Activated T-cell treated with anti-CD3 and anti-CD28 coated beads, Interleukin-2, amount 50 U/mL, for 24 hours (primary cell): ENCODE measurements around the gene IFNA14.

ENCODE experiments used
- DNase-seq: peaks from one replicate; pipeline ENCODE4 v3.0.0-alpha.2; 2020
- H3K27ac Mint-ChIP-seq: 2 replicates; pipeline ENCODE4 v1.8.0; 2020; ENCODE audit warnings: mild to moderate bottlenecking, mixed read lengths
- H3K27me3 Mint-ChIP-seq: 2 replicates; pipeline ENCODE4 v1.8.0; 2020; ENCODE audit warnings: mixed read lengths
- H3K36me3 Mint-ChIP-seq: 2 replicates; pipeline ENCODE4 v1.8.0; 2020; ENCODE audit warnings: low read depth, mixed read lengths
- H3K4me1 Mint-ChIP-seq: 2 replicates; pipeline ENCODE4 v1.8.0; 2020; ENCODE audit warnings: low read depth, mixed read lengths
- H3K4me3 Mint-ChIP-seq: 2 replicates; pipeline ENCODE4 v1.8.0; 2020; ENCODE audit warnings: mild to moderate bottlenecking, moderate library complexity, mixed read lengths
- H3K9me3 Mint-ChIP-seq: 2 replicates; pipeline ENCODE4 v1.8.0; 2020; ENCODE audit warnings: mixed read lengths

Gene IFNA14

DNA sequence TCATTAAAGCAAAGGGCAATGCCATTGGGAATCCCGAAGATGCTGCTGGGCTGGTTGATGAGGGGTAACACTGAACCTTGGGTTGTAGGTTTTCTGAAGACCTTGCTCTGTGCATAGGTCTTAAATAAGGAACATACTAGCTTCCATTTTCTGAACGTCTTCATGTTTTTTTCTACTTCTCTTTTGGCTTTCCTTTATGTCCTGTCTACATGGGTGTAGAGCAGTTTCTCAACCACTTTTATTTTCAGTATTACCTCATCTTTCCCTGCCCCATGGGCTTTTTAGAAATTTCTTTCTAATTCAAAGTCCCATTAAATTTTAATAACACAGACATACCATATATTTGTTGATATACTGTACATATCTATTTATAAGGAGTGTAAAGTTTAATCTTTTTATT is at the start of gene IFNA14:
Gene IFNA14, minus strand, starts transcription at position 95 of the 400 bp plus-strand sequence. Its CDS starts 70 bp downstream, at position 25.
- Mint-ChIP-seq H3K27me3 (peaks cover 7% of the 10 kb centered on the region), H3K4me3 (no peak within 1 kb of the TSS), H3K27ac (no peak within 1 kb of the TSS), H3K4me1 (peaks cover 13% of the 10 kb centered on the region), H3K36me3 (no peaks in the 10 kb centered on the region), H3K9me3 (no peaks in the 10 kb centered on the region)
- no peak for DNase-seq

DNA sequence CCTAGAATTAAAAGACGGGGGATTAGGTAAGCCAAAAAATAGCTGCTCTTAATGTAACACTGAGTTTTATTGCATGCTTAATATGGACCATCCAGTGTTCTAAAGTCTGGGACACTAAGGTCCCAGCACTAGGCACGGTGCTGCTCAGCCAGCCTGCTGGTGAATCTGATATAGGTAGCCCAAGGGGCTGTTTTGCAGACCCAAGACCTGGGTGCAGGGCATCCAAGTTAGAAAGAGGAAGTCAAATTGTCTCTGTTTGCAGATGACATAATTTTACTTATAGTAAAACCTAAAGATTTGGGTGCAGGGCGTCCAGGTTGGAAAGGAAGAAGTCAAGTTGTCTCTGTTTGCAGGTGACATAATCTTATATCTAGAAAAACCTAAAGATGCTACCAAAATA is 47.5 kb upstream of the IFNA14 start:
- Mint-ChIP-seq H3K4me3 (no peak overlapping the region), H3K27me3 (peaks cover 39% of the 10 kb centered on the region), H3K27ac (no peak overlapping the region), H3K36me3 (no peaks in the 10 kb centered on the region), H3K9me3 (no peaks in the 10 kb centered on the region), H3K4me1 (no peaks in the 10 kb centered on the region)
- DNase-seq: no peak

DNA sequence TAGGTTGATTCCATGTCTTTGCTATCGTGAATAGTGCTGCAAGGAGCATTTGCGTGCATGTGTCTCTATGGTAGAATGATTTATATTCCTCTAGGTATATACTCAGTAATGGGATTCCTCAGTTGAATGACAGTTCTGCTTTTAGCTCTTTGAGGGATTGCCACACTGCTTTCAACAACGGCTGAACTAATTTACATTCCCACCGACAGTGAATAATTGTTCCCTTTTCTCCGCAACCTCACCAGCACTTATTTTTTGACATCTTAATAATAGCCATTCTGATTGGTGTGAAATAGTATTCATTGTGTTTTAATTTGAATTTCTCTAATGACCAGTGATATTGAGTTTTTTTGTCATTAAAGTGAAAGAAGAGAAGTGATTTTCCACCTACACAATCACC is 46.9 kb upstream of the IFNA14 start:
- H3K36me3 Mint-ChIP-seq: no peaks in the 10 kb centered on the region
- no peak overlapping the region for H3K27ac Mint-ChIP-seq
- no peaks in the 10 kb centered on the region for H3K4me1 Mint-ChIP-seq
- no peak overlapping the region for H3K4me3 Mint-ChIP-seq
- no peak for DNase-seq
- H3K9me3 Mint-ChIP-seq: no peaks in the 10 kb centered on the region
- peaks cover 39% of the 10 kb centered on the region for H3K27me3 Mint-ChIP-seq

DNA sequence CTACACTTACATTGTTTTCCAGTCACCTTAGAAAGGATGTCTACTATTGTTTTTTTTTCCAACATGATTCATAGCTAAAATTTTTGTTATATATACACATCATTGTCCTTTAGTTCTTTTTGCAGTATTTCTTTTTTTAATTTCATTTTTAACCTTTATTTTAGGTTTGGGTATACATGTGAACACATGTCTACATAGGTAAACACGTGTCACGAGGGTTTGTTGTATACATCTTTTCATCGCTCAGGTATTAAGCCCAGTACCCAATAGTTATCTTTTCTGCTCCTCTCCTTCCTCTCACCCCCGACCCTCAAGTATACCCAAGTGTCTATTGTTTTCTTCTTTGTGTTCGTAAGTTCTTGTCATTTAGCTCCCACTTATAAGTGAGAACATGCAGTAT is 46.3 kb upstream of the IFNA14 start:
- Mint-ChIP-seq H3K4me1 (no peaks in the 10 kb centered on the region), H3K36me3 (no peaks in the 10 kb centered on the region), H3K27me3 (peaks cover 41% of the 10 kb centered on the region), H3K27ac (no peak overlapping the region), H3K9me3 (no peaks in the 10 kb centered on the region), H3K4me3 (no peak overlapping the region)
- no peak for DNase-seq

DNA sequence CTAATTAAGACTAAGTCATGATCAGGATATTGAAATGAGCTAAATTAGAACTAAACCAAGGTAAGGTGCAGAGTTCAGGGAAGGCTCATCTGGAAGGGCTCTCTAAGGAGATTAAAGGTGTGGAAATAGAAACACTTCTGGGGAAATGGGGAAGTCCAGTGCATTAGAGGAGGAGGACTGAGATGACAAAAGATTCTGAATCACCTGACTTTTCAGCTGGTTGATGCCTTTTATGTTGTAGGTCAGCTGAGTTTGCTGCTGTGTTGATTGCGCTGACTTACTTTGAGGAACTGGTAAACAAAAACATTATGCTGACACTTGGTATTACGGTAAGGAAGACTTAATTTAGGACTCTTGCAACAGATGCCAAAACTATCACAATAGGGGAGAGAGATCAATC is 41.5 kb upstream of the IFNA14 start:
- Mint-ChIP-seq H3K9me3 (no peaks in the 10 kb centered on the region), H3K27ac (no peak overlapping the region), H3K4me1 (no peaks in the 10 kb centered on the region), H3K36me3 (no peaks in the 10 kb centered on the region), H3K4me3 (no peak overlapping the region), H3K27me3 (peaks cover 29% of the 10 kb centered on the region)
- DNase-seq: no peak

DNA sequence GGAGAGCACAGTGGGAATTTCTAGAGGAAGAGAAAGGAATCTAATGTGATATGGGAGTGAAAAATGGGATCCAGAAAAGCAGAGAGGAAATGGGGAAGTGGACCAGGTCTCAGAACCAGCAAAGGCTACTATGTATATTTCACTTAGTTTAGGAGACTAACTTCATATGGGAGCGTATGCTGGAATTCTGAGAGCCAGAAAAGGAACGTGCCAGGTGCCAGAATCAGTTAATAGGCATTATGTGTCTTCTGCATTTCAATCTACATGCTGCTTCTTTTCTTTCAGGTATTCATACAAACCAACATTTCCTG is 28.5 kb upstream of the IFNA14 start:
- Mint-ChIP-seq H3K27ac (no peak overlapping the region), H3K4me3 (no peak overlapping the region), H3K9me3 (peaks cover 4% of the 10 kb centered on the region), H3K4me1 (peaks cover 2% of the 10 kb centered on the region), H3K36me3 (no peaks in the 10 kb centered on the region), H3K27me3 (peaks cover 28% of the 10 kb centered on the region)
- no peak for DNase-seq

DNA sequence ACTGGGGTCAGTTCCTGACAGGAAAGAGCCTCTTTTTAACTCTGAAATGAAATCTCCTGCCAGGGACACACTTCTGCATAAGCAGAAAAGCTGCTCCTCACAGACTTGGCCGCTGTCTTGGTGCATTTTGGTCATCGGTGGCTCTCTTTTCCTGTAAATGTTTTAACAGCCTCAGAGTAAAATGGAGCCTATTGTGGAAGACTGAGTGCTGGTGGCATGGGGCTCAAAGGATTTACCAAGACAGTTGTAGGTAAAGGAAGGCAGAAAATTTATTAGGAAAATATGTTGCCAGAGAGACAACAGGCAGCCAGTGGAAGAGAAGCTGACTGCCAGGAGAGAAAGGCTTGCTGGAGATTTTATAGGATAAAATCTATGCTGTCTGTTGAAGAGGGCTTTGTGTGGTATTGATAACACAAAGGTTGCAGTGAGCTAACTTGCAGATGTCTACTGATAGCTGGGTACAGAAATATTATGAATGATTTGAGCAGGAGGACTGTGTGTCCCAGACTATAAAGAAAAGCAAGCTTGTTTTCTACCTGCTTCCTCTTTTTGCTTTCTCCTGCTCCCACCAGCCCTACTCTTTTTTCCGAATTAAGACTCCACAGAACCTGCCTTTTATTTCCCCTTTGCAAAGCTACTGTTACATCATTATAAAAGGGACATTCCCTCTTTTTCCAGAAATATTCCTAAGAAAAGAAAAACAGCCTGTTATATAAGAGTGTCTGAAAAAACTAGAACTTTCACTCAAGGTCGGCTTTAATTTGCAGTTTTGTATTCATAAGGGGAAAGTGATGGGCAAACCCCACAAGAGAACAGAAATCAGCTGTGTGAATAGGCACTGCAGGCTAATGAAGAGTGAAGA is 27.9 kb upstream of the IFNA14 start:
- Mint-ChIP-seq H3K27me3 (peaks cover 26% of the 10 kb centered on the region), H3K36me3 (no peaks in the 10 kb centered on the region), H3K4me1 (peaks cover 2% of the 10 kb centered on the region), H3K4me3 (no peak overlapping the region), H3K27ac (no peak overlapping the region), H3K9me3 (peaks cover 4% of the 10 kb centered on the region)
- no peak for DNase-seq

DNA sequence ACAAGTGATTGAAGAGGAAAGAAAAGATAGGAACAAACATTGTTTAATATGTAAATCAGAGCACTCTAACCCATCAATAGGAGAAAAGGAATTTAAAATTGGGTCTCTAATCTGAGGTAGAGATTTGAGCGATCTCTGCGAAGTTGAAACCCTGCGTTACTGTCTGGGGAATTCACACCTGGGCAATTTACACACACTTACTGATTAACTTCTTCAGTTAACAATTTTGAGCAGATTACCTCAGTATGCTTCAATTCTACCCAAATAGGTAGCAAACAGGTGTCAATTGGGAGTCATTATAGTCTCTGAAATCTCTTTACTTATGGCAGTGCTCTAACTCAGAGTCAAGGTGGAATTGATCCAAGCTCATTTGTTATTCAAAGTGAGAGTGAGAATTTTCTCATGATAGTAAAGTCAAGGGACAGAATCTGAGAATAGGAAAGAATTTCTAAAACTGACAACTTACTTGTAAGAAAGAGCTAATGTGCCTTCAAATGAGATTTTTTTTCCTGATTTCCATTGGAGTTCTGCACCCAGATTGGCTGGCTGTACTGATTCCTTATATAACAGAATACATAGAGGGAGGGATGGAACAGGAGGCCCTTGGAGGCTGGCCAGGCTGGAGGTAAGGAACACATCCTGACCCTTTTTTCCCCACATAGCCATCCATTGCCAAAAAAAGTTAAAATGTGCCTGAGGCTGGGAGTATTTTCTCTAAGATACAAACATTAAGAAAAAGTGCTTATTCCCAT is 27.1 kb upstream of the IFNA14 start:
- DNase-seq: no peak
- Mint-ChIP-seq H3K27ac (no peak overlapping the region), H3K4me3 (no peak overlapping the region), H3K36me3 (no peaks in the 10 kb centered on the region), H3K27me3 (peaks cover 21% of the 10 kb centered on the region), H3K9me3 (peaks cover 4% of the 10 kb centered on the region), H3K4me1 (peaks cover 2% of the 10 kb centered on the region)

DNA sequence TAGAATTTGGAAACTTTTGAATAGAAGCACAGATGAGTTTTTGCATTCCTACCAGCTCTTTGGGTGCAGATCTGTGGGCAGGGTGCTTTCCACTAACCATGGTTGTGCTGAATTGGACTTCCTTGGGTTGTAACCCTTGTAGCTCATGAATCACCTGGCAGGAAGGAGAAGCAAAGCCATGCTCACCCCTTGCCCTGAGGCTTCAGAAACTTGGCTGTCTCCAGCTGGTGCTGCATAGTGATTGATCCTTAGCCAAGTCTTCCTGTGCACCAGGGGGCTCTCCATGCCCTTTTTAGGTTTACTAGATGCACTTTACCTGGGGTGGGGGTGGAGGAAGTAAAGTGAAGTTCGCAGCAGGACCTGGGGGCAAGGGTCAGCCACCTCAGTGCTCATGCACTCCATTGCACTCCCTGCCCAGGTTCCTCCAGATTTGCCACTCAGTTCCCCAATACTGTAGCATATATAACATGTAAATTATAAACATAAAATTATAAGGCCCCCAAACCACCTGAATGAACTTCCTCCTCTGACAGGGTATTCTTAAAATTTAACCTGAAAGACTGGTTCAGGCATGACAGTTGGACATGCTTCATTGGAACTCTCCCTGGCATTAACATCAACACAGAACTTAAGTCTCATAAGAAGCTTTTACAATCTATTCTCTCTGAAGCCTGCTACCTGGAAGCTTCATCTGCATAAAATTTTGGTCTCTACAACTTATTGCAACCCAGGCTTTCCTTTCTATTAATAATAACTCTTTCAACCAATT is 25.8 kb upstream of the IFNA14 start:
- DNase-seq: no peak
- Mint-ChIP-seq H3K9me3 (peaks cover 2% of the 10 kb centered on the region), H3K4me3 (no peak overlapping the region), H3K36me3 (no peaks in the 10 kb centered on the region), H3K4me1 (peaks cover 2% of the 10 kb centered on the region), H3K27ac (no peak overlapping the region), H3K27me3 (peaks cover 14% of the 10 kb centered on the region)

DNA sequence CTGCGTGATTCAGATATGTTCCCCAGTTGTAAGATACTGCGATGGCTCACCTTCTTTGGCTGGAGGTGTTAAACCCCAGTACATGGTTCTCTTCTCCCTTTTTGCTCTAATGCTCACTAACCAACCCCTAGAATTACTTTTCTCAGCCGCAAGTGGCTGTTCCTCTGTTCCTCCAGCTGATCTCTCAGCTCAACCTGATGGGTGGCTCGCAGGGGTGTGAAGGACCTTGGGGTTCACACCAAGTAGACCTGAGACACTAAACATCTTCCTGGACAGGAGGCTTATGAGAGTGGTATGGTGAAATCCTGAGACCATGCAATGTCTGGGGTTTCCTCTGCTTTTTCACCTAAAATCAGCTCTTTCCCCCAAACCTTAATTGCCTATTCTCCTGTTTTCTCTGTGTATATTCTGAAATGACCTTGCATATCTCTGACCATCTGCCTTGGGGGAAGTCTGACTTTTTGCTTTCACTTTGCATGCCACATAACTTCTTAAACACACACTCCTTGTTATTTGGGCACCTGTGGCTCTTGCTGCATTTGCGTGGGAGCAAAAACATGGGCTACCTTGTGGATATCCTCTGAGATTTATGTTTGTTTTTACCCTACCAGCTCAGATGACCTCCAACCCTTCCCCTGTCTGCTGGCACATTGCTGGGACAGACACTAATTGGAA is 15.9 kb upstream of the IFNA14 start:
- Mint-ChIP-seq H3K4me1 (peaks cover 4% of the 10 kb centered on the region), H3K27me3 (peaks cover 5% of the 10 kb centered on the region), H3K27ac (no peak overlapping the region), H3K9me3 (no peaks in the 10 kb centered on the region), H3K4me3 (no peak overlapping the region), H3K36me3 (no peaks in the 10 kb centered on the region)
- no peak for DNase-seq

DNA sequence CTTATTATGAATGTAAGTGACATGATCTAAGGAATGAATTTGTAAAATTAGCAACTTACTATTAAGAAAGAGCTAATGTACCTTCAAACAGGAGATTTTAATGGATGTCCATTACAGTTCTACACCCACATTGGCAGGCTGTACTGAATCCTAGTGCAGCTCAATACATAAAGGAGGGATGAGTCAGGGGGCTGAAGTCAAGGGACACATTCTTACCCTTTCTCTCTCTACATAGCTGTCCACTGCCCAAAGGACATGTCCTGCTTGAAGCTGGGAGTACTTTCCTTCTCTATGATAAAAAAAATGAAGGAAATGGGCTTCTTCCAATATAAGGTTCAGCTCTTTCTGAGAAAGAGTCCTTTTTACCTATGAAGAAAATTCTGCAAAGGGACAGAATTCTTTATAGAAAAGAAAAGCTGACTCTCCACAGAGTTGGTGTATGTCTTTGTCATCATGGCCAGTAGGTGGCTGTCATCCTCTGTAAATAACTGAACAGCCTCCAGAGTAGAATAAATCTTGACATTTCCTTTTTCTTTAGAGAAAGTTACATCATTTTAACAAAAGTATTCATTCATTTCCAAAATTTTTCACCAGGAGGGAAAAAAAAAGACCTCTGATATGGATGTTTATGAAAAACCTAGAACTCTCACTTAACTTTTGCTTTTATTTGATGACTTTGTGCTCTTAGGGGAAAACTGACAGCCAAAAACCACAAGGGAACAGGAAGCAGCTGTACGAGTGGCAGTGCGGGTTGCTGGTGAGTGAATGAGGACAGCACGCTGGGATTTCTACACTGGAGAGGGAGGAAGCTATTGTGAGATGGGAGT is 13.1 kb upstream of the IFNA14 start:
- H3K27ac Mint-ChIP-seq: no peak overlapping the region
- no peak overlapping the region for H3K4me3 Mint-ChIP-seq
- no peaks in the 10 kb centered on the region for H3K36me3 Mint-ChIP-seq
- DNase-seq: no peak
- no peaks in the 10 kb centered on the region for H3K9me3 Mint-ChIP-seq
- H3K27me3 Mint-ChIP-seq: peaks cover 8% of the 10 kb centered on the region
- H3K4me1 Mint-ChIP-seq: peaks cover 4% of the 10 kb centered on the region

DNA sequence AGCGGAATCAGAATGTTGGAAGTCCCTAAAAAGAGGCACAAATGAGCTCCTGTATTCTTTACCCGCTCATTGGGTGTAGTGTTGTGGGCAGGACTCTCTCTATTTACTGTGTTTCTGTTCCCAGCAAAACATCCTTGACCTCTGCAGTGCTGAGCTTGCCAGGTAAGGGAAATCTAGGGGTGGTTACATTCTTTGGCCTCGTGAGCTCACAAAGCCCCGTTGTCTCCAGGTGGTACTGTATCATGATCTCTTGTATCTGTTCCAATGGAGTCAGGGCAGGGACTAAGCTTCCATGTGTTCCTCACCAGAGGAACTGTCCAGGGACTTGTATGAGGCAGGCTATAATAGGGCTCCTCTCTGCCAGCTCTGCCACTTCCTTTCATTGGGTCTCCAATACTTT is 11.8 kb upstream of the IFNA14 start:
- Mint-ChIP-seq H3K36me3 (no peaks in the 10 kb centered on the region), H3K27me3 (peaks cover 8% of the 10 kb centered on the region), H3K27ac (no peak overlapping the region), H3K9me3 (no peaks in the 10 kb centered on the region), H3K4me1 (peaks cover 4% of the 10 kb centered on the region), H3K4me3 (no peak overlapping the region)
- no peak for DNase-seq

DNA sequence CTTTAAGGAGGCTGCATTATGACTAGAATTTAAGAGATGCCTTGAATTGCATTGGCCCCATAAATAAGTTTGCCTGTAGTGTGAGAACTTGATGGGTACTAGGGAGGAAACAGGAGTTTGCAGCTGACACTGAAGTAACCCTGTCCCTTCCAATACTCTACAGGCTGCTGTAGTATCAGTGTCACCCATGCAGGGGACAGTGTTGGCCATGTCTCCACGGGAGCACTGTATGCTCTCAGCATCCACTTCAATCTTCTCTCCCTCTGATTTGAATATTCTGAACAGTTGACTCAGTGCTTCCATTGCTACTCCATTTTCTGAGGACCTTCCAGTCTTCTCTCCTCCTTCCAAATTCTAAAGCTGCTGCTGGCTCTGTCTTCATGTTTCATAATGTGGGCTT is 11.4 kb upstream of the IFNA14 start:
- no peak overlapping the region for H3K27ac Mint-ChIP-seq
- peaks cover 8% of the 10 kb centered on the region for H3K27me3 Mint-ChIP-seq
- no peaks in the 10 kb centered on the region for H3K36me3 Mint-ChIP-seq
- H3K4me3 Mint-ChIP-seq: no peak overlapping the region
- DNase-seq: no peak
- peaks cover 4% of the 10 kb centered on the region for H3K4me1 Mint-ChIP-seq
- H3K9me3 Mint-ChIP-seq: no peaks in the 10 kb centered on the region

DNA sequence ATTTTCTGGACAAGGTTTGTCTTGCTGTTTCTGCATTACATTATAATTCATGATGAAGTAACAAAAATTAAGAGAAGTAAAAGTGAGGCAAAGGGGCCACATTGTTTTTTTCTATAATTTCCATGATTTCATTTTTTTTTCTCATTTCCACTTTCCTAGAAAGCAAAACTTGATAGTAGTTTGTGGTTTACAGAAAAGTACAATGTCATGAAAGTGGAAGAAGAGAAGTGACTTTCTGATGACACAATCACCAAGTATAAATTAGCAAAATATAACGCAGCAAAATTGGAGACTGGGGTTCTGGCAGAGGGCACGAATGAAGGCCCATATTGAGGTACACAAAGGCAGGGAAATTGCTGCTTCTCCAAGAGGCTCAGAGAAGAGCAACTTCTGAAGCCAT is 5.0 kb upstream of the IFNA14 start:
- H3K27me3 Mint-ChIP-seq: peaks cover 13% of the 10 kb centered on the region
- H3K4me3 Mint-ChIP-seq: no peak overlapping the region
- H3K9me3 Mint-ChIP-seq: no peaks in the 10 kb centered on the region
- no peaks in the 10 kb centered on the region for H3K36me3 Mint-ChIP-seq
- peaks cover 3% of the 10 kb centered on the region for H3K4me1 Mint-ChIP-seq
- H3K27ac Mint-ChIP-seq: no peak overlapping the region
- no peak for DNase-seq
